GM12892 (cell line): ENCODE results near the gene UGCG.

Experiments
- POLR2A ChIP-seq: IDR thresholded peaks from 2 replicates; pipeline ENCODE4 v1.6.1; 2011; ENCODE audit warnings: low read depth, low read length, control low read depth
- TAF1 ChIP-seq: IDR thresholded peaks from 2 replicates; pipeline ENCODE4 v1.6.1; 2011; ENCODE audit warnings: low read depth, mild to moderate bottlenecking, control low read depth, low read length, borderline replicate concordance

GRCh38 chr9:111895996-111896941 lies at the start of gene UGCG:
- TF ChIP-seq POLR2A (peak; percentile 91), TAF1 (peak; percentile 84)
